GM23338 (cell line): ENCODE results near the gene GNPTG. TPM values are rescaled to one million over a fixed set of nuclear protein-coding genes. Genes with fewer than 3 reads are reported as not detected.

Source experiments
- ATAC-seq: fragments of 200-7000 bp; cut with Tn5 transposase; 3 replicates; pipeline ENCODE4 v1.9.1; 2020
- DNase-seq: peaks from one replicate; pipeline ENCODE4 v3.0.0-alpha.2; 2015; ENCODE audit warnings: low spot score
- H2AFZ ChIP-seq: fragments of 200-600 bp; sonication (generic); 2 replicates; pipeline ENCODE4 v1.8.0; 2016; ENCODE audit warnings: antibody characterized with exemption, mild to moderate bottlenecking, moderate library complexity
- H3F3A ChIP-seq: fragments of 200-600 bp; sonication (generic); replicated peaks from 2 replicates; pipeline ENCODE4 v1.8.0; 2017; ENCODE audit warnings: antibody characterized with exemption, mixed run types, low read depth
- H3K27ac ChIP-seq: fragments of 200-600 bp; sonication (generic); 2 replicates; pipeline ENCODE4 v1.6.1; 2016; ENCODE audit warnings: low read depth
- H3K27me3 ChIP-seq: fragments of 200-600 bp; sonication (generic); 2 replicates; pipeline ENCODE4 v1.8.0; 2016; ENCODE audit warnings: mild to moderate bottlenecking, mixed run types, moderate library complexity; ENCODE audit not compliant: insufficient read depth
- H3K36me3 ChIP-seq: fragments of 200-600 bp; sonication (generic); 2 replicates; pipeline ENCODE4 v1.8.0; 2016; ENCODE audit warnings: mild to moderate bottlenecking; ENCODE audit not compliant: insufficient read depth
- H3K4me1 ChIP-seq: fragments of 200-600 bp; sonication (generic); 2 replicates; pipeline ENCODE4 v1.8.0; 2016; ENCODE audit warnings: mild to moderate bottlenecking, moderate library complexity; ENCODE audit not compliant: insufficient read depth
- H3K4me2 ChIP-seq: fragments of 200-600 bp; sonication (generic); 2 replicates; pipeline ENCODE4 v1.7.1; 2017; ENCODE audit warnings: mixed run types
- H3K4me3 ChIP-seq: fragments of 200-600 bp; sonication (generic); 2 replicates; pipeline ENCODE4 v1.6.1; 2016; ENCODE audit warnings: mixed run types
- H3K79me2 ChIP-seq: fragments of 200-600 bp; sonication (generic); replicated peaks from 2 replicates; pipeline ENCODE4 v1.8.0; 2017; ENCODE audit warnings: mild to moderate bottlenecking; ENCODE audit not compliant: insufficient read depth
- H3K9me2 ChIP-seq: fragments of 200-600 bp; sonication (generic); 2 replicates; pipeline ENCODE4 v1.8.0; 2017; ENCODE audit not compliant: insufficient read depth
- H4K20me1 ChIP-seq: fragments of 200-600 bp; sonication (generic); replicated peaks from 2 replicates; pipeline ENCODE4 v1.8.0; 2017; ENCODE audit warnings: mild to moderate bottlenecking; ENCODE audit not compliant: insufficient read depth
- H3K27ac Mint-ChIP-seq: 2 replicates; pipeline ENCODE4 v1.8.0; 2020; ENCODE audit warnings: inconsistent platforms, mild to moderate bottlenecking, moderate library complexity, mixed read lengths
- H3K27me3 Mint-ChIP-seq: 3 replicates; pipeline ENCODE4 v1.8.0; 2022; ENCODE audit warnings: low read depth, mild to moderate bottlenecking, moderate library complexity, mixed read lengths, inconsistent platforms; ENCODE audit not compliant: insufficient read depth, poor library complexity
- H3K36me3 Mint-ChIP-seq: 3 replicates; pipeline ENCODE4 v1.8.0; 2021; ENCODE audit warnings: low read depth, mild to moderate bottlenecking, inconsistent platforms, moderate library complexity, mixed read lengths
- H3K4me1 Mint-ChIP-seq: 3 replicates; pipeline ENCODE4 v1.8.0; 2020; ENCODE audit warnings: mild to moderate bottlenecking, inconsistent platforms, mixed read lengths
- H3K4me3 Mint-ChIP-seq: 3 replicates; pipeline ENCODE4 v1.8.0; 2021; ENCODE audit warnings: moderate library complexity, mild to moderate bottlenecking, inconsistent platforms, mixed read lengths
- H3K9me3 Mint-ChIP-seq: 3 replicates; pipeline ENCODE4 v1.8.0; 2020; ENCODE audit warnings: moderate library complexity, mild to moderate bottlenecking, inconsistent platforms, mixed read lengths
- CREB1 ChIP-seq: fragments of 250-450 bp; sonication (Bioruptor Pico); IDR thresholded peaks from 2 replicates; pipeline ENCODE4 v1.5.0; 2020; ENCODE audit warnings: low read depth, mild to moderate bottlenecking, moderate library complexity
- CTCF ChIP-seq, 2 experiments: fragments of 200-600 bp in 1 of 2; sonication (generic) in 1 of 2; conservative IDR thresholded peaks; 2 replicates each; pipeline versions ENCODE4 v1.5.1 to v1.6.1; 2016 to 2017; ENCODE audit warnings: antibody characterized with exemption in 2 of 2, low read depth in 2 of 2, mild to moderate bottlenecking in 2 of 2, moderate library complexity in 1 of 2
- ETS1 ChIP-seq: IDR thresholded peaks from 2 replicates; pipeline ENCODE4 v1.6.1; 2016; ENCODE audit warnings: antibody characterized with exemption
- EZH2 ChIP-seq: fragments of 200-600 bp; sonication (generic); IDR thresholded peaks from one replicate; pipeline ENCODE4 v1.8.0; 2017; ENCODE audit warnings: antibody characterized with exemption, mild to moderate bottlenecking, low read depth; ENCODE audit not compliant: unreplicated experiment
- EZH2phosphoT487 ChIP-seq: fragments of 200-600 bp; sonication (generic); IDR thresholded peaks from one replicate; pipeline ENCODE4 v1.8.1; 2018; ENCODE audit warnings: antibody characterized with exemption; ENCODE audit not compliant: unreplicated experiment
- JUNB ChIP-seq: IDR thresholded peaks from one replicate; pipeline ENCODE4 v1.6.1; 2016; ENCODE audit warnings: antibody characterized with exemption; ENCODE audit not compliant: unreplicated experiment
- NANOG ChIP-seq: IDR thresholded peaks from 2 replicates; pipeline ENCODE4 v1.6.1; 2016; ENCODE audit warnings: antibody characterized with exemption, borderline replicate concordance
- REST ChIP-seq: IDR thresholded peaks from one replicate; pipeline ENCODE4 v1.6.1; 2018; ENCODE audit warnings: antibody characterized with exemption; ENCODE audit not compliant: unreplicated experiment
- STAT1 ChIP-seq: IDR thresholded peaks from one replicate; pipeline ENCODE4 v1.6.1; 2016; ENCODE audit warnings: antibody characterized with exemption; ENCODE audit not compliant: unreplicated experiment
- ZNF114 ChIP-seq: fragments of 250-450 bp; sonication (Bioruptor Pico); IDR thresholded peaks from 2 replicates; pipeline ENCODE4 v1.5.0; 2020; ENCODE audit warnings: mild to moderate bottlenecking, moderate library complexity
- ZNF331 ChIP-seq: fragments of 250-450 bp; sonication (Bioruptor Pico); IDR thresholded peaks from 2 replicates; pipeline ENCODE4 v1.5.0; 2020; ENCODE audit warnings: low read depth, mild to moderate bottlenecking, moderate library complexity
- ZNF462 ChIP-seq: fragments of 250-450 bp; sonication (Bioruptor Pico); IDR thresholded peaks from 2 replicates; pipeline ENCODE4 v1.5.0; 2020; ENCODE audit warnings: mild to moderate bottlenecking, moderate library complexity
- polyA plus RNA-seq: library from polyadenylated mRNA; unstranded; fragments of >200 nt; fragmentation: Nextera tagmentation; extraction: Ambion mirVana; gene quantifications from 2 replicates; pipeline ENCODE4 v1.2.1, GENCODE V29; 2016
- total RNA-seq: library from RNA; depleted of rRNA; stranded (reverse); fragments of >200 nt; shearing (Covaris generic); gene quantifications from 2 replicates; pipeline ENCODE4 v1.2.3, GENCODE V29; 2014

Gene GNPTG
- total and polyA plus RNA-seq, 2 experiments from 2014 or later, result 23.3 to 41.0 TPM

- Mint-ChIP-seq H3K4me1 (peaks cover 2% of the 10 kb centered on the region; the same call in 1 of the 3 replicates), H3K9me3 (no peaks in the 10 kb centered on the region), H3K36me3 (peaks cover 56% of the 10 kb centered on the region), H3K27ac (no peak overlapping the region), H3K27me3 (peaks cover 9% of the 10 kb centered on the region), H3K4me3 (no peak overlapping the region)
- no peak overlapping the region for H3K27ac ChIP-seq
- no peak for TF ChIP-seq CREB1 (CRISPR knock-in tag)
- no peak for TF ChIP-seq EZH2phosphoT487
- TF ChIP-seq ZNF114 (CRISPR knock-in tag), result no peak
- TF ChIP-seq NANOG, result no peak
- no peak for TF ChIP-seq ZNF331 (CRISPR knock-in tag)
- TF ChIP-seq REST, result no peak
- TF ChIP-seq EZH2, result no peak
- no peak for TF ChIP-seq ZNF462 (CRISPR knock-in tag)
- TF ChIP-seq ETS1, result no peak
- TF ChIP-seq JUNB, result no peak
- TF ChIP-seq STAT1, result no peak
- TF ChIP-seq CTCF (conservative IDR thresholded peaks at IDR 0.05; ENCODE audit: low read depth in 2 of 2), result no peak
- H3K4me3 ChIP-seq, result no peak overlapping the region
- H3K4me2 ChIP-seq, result no peak overlapping the region
- H3K4me1 ChIP-seq, result no peaks in the 10 kb centered on the region
- H3F3A ChIP-seq, result peaks cover 24% of the 10 kb centered on the region
- DNase-seq, result no peak
- no peaks in the 10 kb centered on the region for H3K27me3 ChIP-seq
- no peaks in the 10 kb centered on the region for H3K9me2 ChIP-seq
- peaks cover 22% of the 10 kb centered on the region for H4K20me1 ChIP-seq
- ATAC-seq, result no peak
- H2AFZ ChIP-seq, result no peak overlapping the region
- peaks cover 8% of the 10 kb centered on the region; the same call in 1 of the 2 replicates for H3K36me3 ChIP-seq
- peaks cover 30% of the 10 kb centered on the region for H3K79me2 ChIP-seq
Observed at GRCh38 chr16:1364510-1364909, 12.8 kb downstream of the GNPTG start.
